Breast epithelium (tissue), 3 donors: ENCODE data around the gene TCF4.

ENCODE experiments used
- CTCF ChIP-seq, 3 donors: fragments of 450-650 bp; IDR thresholded peaks; one replicate each; pipeline ENCODE4 v1.5.1; 2016 to 2017; ENCODE audit warnings: antibody characterized with exemption in 3 of 3, mild to moderate bottlenecking in 3 of 3, moderate library complexity in 3 of 3
- POLR2A ChIP-seq: fragments of 450-650 bp; IDR thresholded peaks from one replicate; pipeline ENCODE4 v1.6.1; 2016; ENCODE audit warnings: antibody characterized with exemption, mild to moderate bottlenecking, moderate library complexity
- POLR2AphosphoS5 ChIP-seq, 3 donors: sonication (generic); formaldehyde crosslinking; IDR thresholded peaks; one replicate each; pipeline ENCODE4 v1.6.1; 2017; ENCODE audit warnings: antibody characterized with exemption in 3 of 3

GRCh38 chr18:55557211-55557610, 30.8 kb downstream of the TCF4 start:
- no peak for TF ChIP-seq CTCF (IDR thresholded peaks at IDR 0.05)
- TF ChIP-seq POLR2A: no peak
- TF ChIP-seq POLR2AphosphoS5 (IDR thresholded peaks at IDR 0.05): no peak
